ENCODE results near the gene SNTB2. TPM values are rescaled to one million over a fixed set of nuclear protein-coding genes. Genes with fewer than 3 reads are reported as not detected.

SNTB2 gene
- polyA plus RNA-seq, 1 experiment: 62.6 TPM

GRCh38 chr16:69236319-69236718, 49.4 kb downstream of the SNTB2 start:
- ChIA-PET POLR2A (no interaction called here), CTCF (no interaction called here)
- Histone ChIP-seq H3K4me3 (ENCODE audit: low read depth, low read length) (no peak overlapping the region), H3K27me3 (ENCODE audit: control insufficient read depth, insufficient read depth, low read length) (no peaks in the 10 kb centered on the region), H3K27ac (ENCODE audit: low read depth, low read length) (no peak overlapping the region), H3K9me3 (ENCODE audit: control insufficient read depth, insufficient read depth, low read length) (no peaks in the 10 kb centered on the region)
- no peak for DNase-seq (ENCODE audit: low read depth, low spot score)
- TF ChIP-seq CTCF (IDR thresholded peaks at IDR 0.05; ENCODE audit: low read depth, low read length): no peak

- Histone ChIP-seq H3K27ac (ENCODE audit: low read depth, low read length) (no peak overlapping the region), H3K27me3 (ENCODE audit: control insufficient read depth, insufficient read depth, low read length) (no peaks in the 10 kb centered on the region), H3K9me3 (ENCODE audit: control insufficient read depth, insufficient read depth, low read length) (no peaks in the 10 kb centered on the region), H3K4me3 (ENCODE audit: low read depth, low read length) (no peak overlapping the region)
- ChIA-PET POLR2A (no interaction called here), CTCF (interaction anchor here (0.6 kb wide), 2 partner anchors 49 to 190 kb away, joined by 5 read pairs; no protein-coding TSS in a partner anchor)
- no peak for DNase-seq (ENCODE audit: low read depth, low spot score)
- TF ChIP-seq CTCF (IDR thresholded peaks at IDR 0.05; ENCODE audit: low read depth, low read length): no peak
Measured at GRCh38 chr16:69237296-69237695, 50.3 kb downstream of the SNTB2 start.

GRCh38 chr16:69239851-69240250, 52.9 kb downstream of the SNTB2 start:
- CTCF ChIA-PET: no interaction called here
- DNase-seq (ENCODE audit: low read depth, low spot score): no peak
- POLR2A ChIA-PET: no interaction called here
- no peak for TF ChIP-seq CTCF (IDR thresholded peaks at IDR 0.05; ENCODE audit: low read depth, low read length)
- Histone ChIP-seq H3K9me3 (ENCODE audit: control insufficient read depth, insufficient read depth, low read length) (no peaks in the 10 kb centered on the region), H3K27ac (ENCODE audit: low read depth, low read length) (no peak overlapping the region), H3K27me3 (ENCODE audit: control insufficient read depth, insufficient read depth, low read length) (no peaks in the 10 kb centered on the region), H3K4me3 (ENCODE audit: low read depth, low read length) (no peak overlapping the region)

- POLR2A ChIA-PET: no interaction called here
- Histone ChIP-seq H3K4me3 (ENCODE audit: low read depth, low read length) (no peak overlapping the region), H3K9me3 (ENCODE audit: control insufficient read depth, insufficient read depth, low read length) (no peaks in the 10 kb centered on the region), H3K27me3 (ENCODE audit: control insufficient read depth, insufficient read depth, low read length) (no peaks in the 10 kb centered on the region), H3K27ac (ENCODE audit: low read depth, low read length) (no peak overlapping the region)
- CTCF ChIA-PET: interaction anchor here (0.6 kb wide), 2 partner anchors 79 to 379 kb away, joined by 3 to 4 read pairs; no protein-coding TSS in a partner anchor
- no peak for DNase-seq (ENCODE audit: low read depth, low spot score)
- no peak for TF ChIP-seq CTCF (IDR thresholded peaks at IDR 0.05; ENCODE audit: low read depth, low read length)
Measured at GRCh38 chr16:69240331-69240730, 53.4 kb downstream of the SNTB2 start.

GRCh38 chr16:69241926-69242325, 55.0 kb downstream of the SNTB2 start:
- no peaks in the 10 kb centered on the region for H3K27me3 ChIP-seq (ENCODE audit: control insufficient read depth, insufficient read depth, low read length)
- H3K9me3 ChIP-seq (ENCODE audit: control insufficient read depth, insufficient read depth, low read length): no peaks in the 10 kb centered on the region
- H3K4me3 ChIP-seq (ENCODE audit: low read depth, low read length): no peak overlapping the region
- ChIA-PET POLR2A (no interaction called here), CTCF (interaction anchor here (0.6 kb wide), 1 partner anchor 65 kb away, joined by 3 read pairs; no protein-coding TSS in a partner anchor)
- DNase-seq (ENCODE audit: low read depth, low spot score): peak; percentile 39
- H3K27ac ChIP-seq (ENCODE audit: low read depth, low read length): peak overlapping the region; percentile 25
- TF ChIP-seq CTCF (IDR thresholded peaks at IDR 0.05; ENCODE audit: low read depth, low read length): no peak

Data from AG04450 (cell line).